PC-9 (cell line): ENCODE results near the gene UTF1.

ENCODE experiments used
- CTCF ChIP-seq: fragments of 200-600 bp; sonication (generic); conservative IDR thresholded peaks from 2 replicates; pipeline ENCODE4 v1.6.1; 2017; ENCODE audit warnings: mixed run types, antibody characterized with exemption, mild to moderate bottlenecking, moderate library complexity
- EZH2 ChIP-seq: fragments of 200-600 bp; sonication (generic); IDR thresholded peaks from 2 replicates; pipeline ENCODE4 v1.8.0; 2017; ENCODE audit warnings: antibody characterized with exemption, low read depth

GRCh38 chr10:133224756-133225372 lies 5.2 kb upstream of the UTF1 start:
- TF ChIP-seq CTCF (no peak), EZH2 (no peak)
